C4-2B (cell line): ENCODE data around the gene SRCIN1.

Experiments
- ZFX ChIP-seq: fragments of 450-650 bp; IDR thresholded peaks from 2 replicates; pipeline ENCODE4 v1.6.1; 2017
- TF ChIP-seq, protein P1 (sequence below): fragments of 450-650 bp; conservative IDR thresholded peaks from 2 replicates; pipeline ENCODE4 v1.5.1; 2017; ENCODE audit warnings: mild to moderate bottlenecking

DNA sequence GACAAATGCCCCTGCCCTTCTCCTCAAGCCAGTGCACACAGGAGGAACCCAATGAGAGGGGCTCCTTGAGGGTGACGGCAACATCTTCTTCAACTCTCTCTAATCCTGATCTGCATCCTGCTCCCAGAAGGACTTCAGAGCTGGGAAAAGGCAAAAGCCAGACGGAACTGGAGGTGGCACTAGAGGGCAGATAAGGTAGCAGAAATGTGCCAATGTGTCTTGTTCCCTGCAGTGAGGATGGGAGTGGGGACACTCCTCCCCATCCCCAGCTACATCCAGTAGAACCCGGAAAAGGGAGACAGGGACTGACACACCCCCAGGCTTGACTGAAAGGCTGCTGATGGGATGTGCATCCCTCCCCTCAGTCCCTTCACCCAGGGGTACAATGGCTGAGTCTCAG, 28.5 kb downstream of the SRCIN1 start:
- TF ChIP-seq, protein P1, sequence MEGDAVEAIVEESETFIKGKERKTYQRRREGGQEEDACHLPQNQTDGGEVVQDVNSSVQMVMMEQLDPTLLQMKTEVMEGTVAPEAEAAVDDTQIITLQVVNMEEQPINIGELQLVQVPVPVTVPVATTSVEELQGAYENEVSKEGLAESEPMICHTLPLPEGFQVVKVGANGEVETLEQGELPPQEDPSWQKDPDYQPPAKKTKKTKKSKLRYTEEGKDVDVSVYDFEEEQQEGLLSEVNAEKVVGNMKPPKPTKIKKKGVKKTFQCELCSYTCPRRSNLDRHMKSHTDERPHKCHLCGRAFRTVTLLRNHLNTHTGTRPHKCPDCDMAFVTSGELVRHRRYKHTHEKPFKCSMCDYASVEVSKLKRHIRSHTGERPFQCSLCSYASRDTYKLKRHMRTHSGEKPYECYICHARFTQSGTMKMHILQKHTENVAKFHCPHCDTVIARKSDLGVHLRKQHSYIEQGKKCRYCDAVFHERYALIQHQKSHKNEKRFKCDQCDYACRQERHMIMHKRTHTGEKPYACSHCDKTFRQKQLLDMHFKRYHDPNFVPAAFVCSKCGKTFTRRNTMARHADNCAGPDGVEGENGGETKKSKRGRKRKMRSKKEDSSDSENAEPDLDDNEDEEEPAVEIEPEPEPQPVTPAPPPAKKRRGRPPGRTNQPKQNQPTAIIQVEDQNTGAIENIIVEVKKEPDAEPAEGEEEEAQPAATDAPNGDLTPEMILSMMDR: no peak
- no peak for TF ChIP-seq ZFX
